Activated naive CD8-positive, alpha-beta T cell treated with anti-CD3 and anti-CD28 coated beads, Interleukin-2, amount 50 U/mL, for 16 hours (primary cell): ENCODE data around the gene BPGM.

Source experiments
- DNase-seq: peaks from one replicate; pipeline ENCODE4 v3.0.0-alpha.2; 2020; ENCODE audit warnings: low read depth, low spot score

BPGM gene

GRCh38 chr7:134646425-134647305 lies at the start of gene BPGM:
BPGM (plus strand) TSS chr7:134646853; CDS start chr7:134661508, 14,655 bp downstream.
- DNase-seq = peak; percentile 94

GRCh38 chr7:134599371-134599770 lies 47.3 kb upstream of the BPGM start:
- DNase-seq = no peak

- no peak for DNase-seq
Measured at GRCh38 chr7:134601459-134601858, 45.2 kb upstream of the BPGM start.

GRCh38 chr7:134602881-134603451 lies 43.7 kb upstream of the BPGM start:
- no peak for DNase-seq

GRCh38 chr7:134605978-134606923 lies 40.4 kb upstream of the BPGM start:
- DNase-seq = peak; percentile 29

- no peak for DNase-seq
Measured at GRCh38 chr7:134611611-134612151, 35.0 kb upstream of the BPGM start.

GRCh38 chr7:134612197-134612596 lies 34.5 kb upstream of the BPGM start:
- DNase-seq = no peak

GRCh38 chr7:134613623-134614347 lies 32.9 kb upstream of the BPGM start:
- DNase-seq = no peak

- DNase-seq = no peak
Measured at GRCh38 chr7:134616611-134617010, 30.0 kb upstream of the BPGM start.

GRCh38 chr7:134618756-134619530 lies 27.7 kb upstream of the BPGM start:
- no peak for DNase-seq

- no peak for DNase-seq
Measured at GRCh38 chr7:134619627-134620331, 26.9 kb upstream of the BPGM start.

GRCh38 chr7:134622303-134622995 lies 24.2 kb upstream of the BPGM start:
- DNase-seq = no peak

- DNase-seq = no peak
Measured at GRCh38 chr7:134623193-134623592, 23.5 kb upstream of the BPGM start.

- DNase-seq = no peak
Measured at GRCh38 chr7:134625550-134625949, 21.1 kb upstream of the BPGM start.

GRCh38 chr7:134627109-134627774 lies 19.4 kb upstream of the BPGM start:
- no peak for DNase-seq

- no peak for DNase-seq
Measured at GRCh38 chr7:134627775-134628153, 18.9 kb upstream of the BPGM start.

- DNase-seq = no peak
Measured at GRCh38 chr7:134629445-134629844, 17.2 kb upstream of the BPGM start.

GRCh38 chr7:134630237-134630636 lies 16.4 kb upstream of the BPGM start:
- no peak for DNase-seq

GRCh38 chr7:134630893-134631292 lies 15.8 kb upstream of the BPGM start:
- no peak for DNase-seq
